Activated CD8-positive, alpha-beta memory T cell treated with anti-CD3 and anti-CD28 coated beads for 1 hour (primary cell): ENCODE data around the gene CPE.
"Not testable (repeated sequence)": the region's sequence is repeated elsewhere in the genome, so short reads cannot be mapped to it uniquely, and the experiment has no call there.

Experiments
- DNase-seq, 2 donors: peaks; one replicate each; pipeline ENCODE4 v3.0.0-alpha.2; 2020; ENCODE audit warnings: low read depth in 1 of 2; ENCODE audit errors: extremely low read depth in 1 of 2

The CPE gene

DNA sequence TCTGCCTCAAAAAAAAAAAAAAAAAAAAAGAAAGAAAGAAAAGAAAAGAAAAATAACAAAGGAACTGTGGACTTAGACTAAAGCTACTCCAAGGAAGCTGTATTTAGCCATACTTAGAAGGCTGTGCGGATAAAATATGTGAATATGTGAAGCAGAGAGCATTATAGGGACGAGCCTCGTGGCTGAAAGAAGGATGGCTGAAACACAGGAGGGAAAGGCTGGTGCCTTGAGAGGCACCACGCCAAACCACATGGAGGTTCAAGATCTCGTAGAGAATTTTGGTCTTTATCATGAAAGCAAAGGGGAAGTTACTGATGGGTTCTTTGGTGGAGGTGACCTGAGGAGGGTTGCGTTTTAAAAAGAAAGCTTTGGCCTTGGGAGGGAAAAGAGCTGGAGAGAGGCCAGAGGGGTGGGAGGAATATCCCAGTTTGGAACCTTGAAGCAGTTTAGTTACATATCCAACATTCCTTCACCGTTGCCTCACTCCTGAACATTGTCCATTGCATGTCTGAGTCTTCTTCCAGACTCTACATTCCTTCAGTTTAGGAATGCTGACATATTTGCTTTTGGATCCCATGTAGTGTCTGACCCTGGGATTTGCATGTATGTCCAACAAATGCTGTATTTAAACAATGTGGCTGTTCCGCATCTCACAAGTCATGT, 82.5 kb downstream of the CPE start:
- no peak for DNase-seq

GRCh38 chr4:165462009-165462408, 83.2 kb downstream of the CPE start:
- no peak for DNase-seq

DNA sequence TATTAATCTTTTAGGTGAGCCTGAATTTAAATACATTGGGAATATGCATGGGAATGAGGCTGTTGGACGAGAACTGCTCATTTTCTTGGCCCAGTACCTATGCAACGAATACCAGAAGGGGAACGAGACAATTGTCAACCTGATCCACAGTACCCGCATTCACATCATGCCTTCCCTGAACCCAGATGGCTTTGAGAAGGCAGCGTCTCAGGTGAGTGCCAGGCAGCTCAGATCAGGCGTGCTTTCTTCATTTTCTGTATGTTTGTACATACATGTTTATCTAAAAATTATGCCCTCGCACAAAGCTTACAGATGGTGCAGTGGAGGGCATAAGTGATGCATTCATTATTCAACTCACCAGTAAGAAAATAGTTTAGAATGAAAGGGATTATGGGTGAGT, 85.6 kb downstream of the CPE start:
- DNase-seq, result no peak

GRCh38 chr4:165464813-165465381, 86.1 kb downstream of the CPE start:
- DNase-seq, result no peak

DNA sequence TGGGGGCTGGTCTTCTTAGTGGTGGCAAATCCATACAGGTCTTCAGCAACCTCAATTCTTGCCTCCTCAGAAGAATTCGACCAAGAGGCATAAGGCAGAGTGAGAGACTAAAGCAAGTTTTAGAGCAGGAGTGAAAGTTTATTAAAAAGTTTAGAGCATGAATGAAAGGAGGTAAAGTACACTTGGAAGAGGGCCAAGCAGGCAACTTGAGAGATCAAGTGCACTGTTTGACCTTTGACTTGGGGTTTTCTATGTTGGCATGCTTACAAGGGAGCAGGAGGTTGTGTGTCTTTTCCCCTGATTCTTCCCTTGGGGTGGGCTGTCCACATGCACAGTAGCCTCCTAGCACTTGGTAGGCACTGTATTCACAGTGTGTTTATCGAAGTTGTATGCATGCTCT, 91.2 kb downstream of the CPE start:
- DNase-seq, result no peak

DNA sequence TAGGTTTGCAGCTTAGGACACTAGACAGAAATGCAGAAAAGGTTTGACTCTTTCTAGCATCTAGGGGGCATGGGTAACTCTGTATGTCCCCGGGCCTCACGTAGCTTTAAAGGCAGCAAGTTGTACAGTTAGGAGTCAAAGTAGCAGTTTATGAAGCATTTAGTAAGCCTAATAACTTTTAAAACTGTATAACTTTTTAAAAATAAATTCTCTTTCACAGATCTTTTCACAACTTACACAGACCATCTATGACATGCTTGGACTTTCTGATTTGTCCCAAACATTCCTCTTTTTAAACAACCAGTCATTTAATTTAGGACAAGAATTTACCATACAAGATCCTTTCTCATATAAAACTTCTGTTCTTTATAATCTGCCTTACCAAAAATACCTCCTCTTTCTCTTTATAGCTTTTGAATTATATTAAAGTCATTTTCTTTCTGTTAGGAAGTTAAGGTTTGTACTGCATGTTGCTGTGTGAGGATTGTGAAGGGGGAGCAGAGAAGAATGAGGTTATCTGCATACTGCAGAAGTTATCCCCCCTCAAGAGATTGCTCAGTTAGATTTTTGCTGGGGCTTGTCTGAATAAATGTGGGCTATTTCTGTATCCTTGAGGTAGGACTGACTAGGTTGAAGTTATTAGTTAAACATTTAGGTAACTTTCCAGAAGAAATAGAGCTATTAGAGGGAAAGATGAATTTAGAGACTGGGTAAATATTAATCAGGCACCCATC, 94.3 kb downstream of the CPE start:
- no peak for DNase-seq

GRCh38 chr4:165474784-165475705, 96.2 kb downstream of the CPE start:
- DNase-seq, result no peak

GRCh38 chr4:165475706-165476070, 96.9 kb downstream of the CPE start:
- DNase-seq, result no peak

GRCh38 chr4:165476214-165477098, 97.6 kb downstream of the CPE start:
- no peak for DNase-seq

GRCh38 chr4:165477799-165478198, 99.0 kb downstream of the CPE start:
- DNase-seq, result no peak

- DNase-seq, result no peak
These were observed 99.5 kb downstream of the CPE start for GRCh38 chr4:165478260-165478659.

GRCh38 chr4:165481053-165481835, 102.4 kb downstream of the CPE start:
- no peak for DNase-seq

DNA sequence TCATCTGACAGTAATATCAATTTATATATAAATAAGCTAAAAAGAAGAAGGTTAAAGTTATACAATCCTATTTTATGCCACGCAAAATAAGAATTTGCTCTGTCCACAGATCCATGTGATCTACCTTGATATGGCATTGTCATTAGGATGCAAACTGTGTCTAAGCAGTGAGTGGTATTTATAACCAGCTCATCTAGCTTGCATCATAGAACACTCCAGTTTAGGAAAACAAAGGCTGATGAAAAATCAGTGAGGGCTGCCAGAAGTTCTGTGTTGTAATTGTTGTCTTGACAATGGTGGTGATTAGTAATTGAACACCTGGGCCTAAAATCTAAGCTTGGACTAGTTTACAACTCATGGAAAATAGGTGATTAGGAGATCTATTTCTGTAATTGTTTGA, 111.0 kb downstream of the CPE start:
- no peak for DNase-seq

DNA sequence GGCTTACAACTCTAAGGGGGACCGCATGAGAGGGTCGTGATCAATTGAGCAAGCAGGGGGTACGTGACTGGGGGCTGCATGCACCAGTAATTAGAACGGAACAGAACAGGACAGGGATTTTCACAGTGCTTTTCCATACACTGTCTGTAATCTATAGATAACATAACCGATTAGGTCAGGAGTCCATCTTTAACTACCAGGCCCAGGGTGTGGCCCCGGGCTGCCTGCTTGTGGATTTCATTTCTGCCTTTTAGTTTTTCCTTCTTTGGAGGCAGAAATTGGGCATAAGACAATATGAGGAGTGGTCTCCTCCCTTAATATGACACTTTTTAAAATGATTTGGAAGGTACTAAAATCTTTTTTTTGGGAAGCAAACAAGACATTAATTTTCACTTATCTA, 113.8 kb downstream of the CPE start:
- DNase-seq, result not testable (repeated sequence)

GRCh38 chr4:165493359-165493758, 114.6 kb downstream of the CPE start:
- peak; percentile 7 to 42 for DNase-seq

GRCh38 chr4:165502916-165503907, 124.4 kb downstream of the CPE start:
- DNase-seq, result no peak

- no peak for DNase-seq
These were observed 125.4 kb downstream of the CPE start for GRCh38 chr4:165504184-165504583.
